T47D (cell line): ENCODE data around the gene CAST.

ENCODE experiments used
- DNase-seq, 2 experiments: peaks; one replicate each; pipeline versions ENCODE4 v3.0.0 to v3.0.0-alpha.2; 2011 to 2012; ENCODE audit warnings: low read depth in 1 of 2, low spot score in 1 of 2
- JUND ChIP-seq: IDR thresholded peaks from 2 replicates; pipeline ENCODE4 v1.6.1; 2012; ENCODE audit warnings: low read depth
- in situ Hi-C: cut with HindIII; loops from 2 replicates; pipeline ENCODE4 v1.10.0; 2016; ENCODE audit warnings: low sequenced_read_pairs, low pct_unique_long_range_greater_than_20kb

Gene CAST

DNA sequence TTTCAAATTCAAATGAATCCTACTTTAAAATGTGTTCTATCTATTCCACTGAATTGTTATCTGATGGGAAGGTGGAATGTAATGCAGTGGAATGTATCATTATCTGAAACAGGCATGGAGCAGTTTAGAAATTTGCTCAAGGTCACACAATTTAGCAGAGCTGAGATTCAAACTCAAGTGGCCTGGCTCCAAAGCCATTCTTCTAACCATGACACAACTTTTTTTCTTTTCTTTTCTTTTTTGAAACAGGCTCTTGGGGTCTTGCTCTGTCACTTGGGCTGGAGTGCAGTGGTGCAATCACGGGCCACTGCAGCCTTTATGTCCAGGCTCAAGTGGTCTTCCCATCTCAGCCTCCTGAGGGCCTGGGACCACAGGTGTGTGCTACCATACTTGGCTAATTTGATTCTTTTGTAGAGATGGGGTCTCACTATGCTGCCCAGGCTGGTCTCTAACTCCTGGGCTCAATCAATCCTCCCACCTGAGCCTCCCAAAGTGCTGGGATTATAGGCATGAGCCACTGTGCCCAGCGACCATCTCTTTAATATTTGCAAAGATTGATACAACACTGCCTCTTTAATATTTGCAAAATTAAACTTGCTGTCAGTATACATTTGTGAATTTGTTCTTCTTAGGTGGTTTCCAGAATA is 50.0 kb downstream of the CAST start:
- TF ChIP-seq JUND = no peak
- in situ Hi-C loops = no loop called here
- DNase-seq = no peak

DNA sequence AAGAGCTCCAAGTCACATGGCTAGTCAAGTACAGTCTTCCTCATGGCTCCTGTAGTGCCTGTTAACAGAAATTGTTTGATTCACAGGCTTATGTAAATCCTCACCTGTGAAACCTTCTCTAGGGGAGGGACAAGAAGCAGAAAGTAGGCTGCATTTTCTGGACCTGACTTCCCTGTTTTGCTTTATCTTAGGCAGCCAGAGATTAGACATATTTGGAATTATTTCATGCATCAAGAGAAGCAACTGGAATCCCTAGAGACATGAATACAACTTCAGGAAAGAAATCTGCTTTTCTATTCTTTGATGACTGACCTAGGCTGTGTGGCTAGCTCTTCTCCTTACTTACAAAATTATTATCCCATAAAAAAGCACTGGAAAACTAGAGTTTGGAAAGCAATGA is 52.3 kb downstream of the CAST start:
- TF ChIP-seq JUND = no peak
- in situ Hi-C loops = no loop called here
- no peak for DNase-seq

DNA sequence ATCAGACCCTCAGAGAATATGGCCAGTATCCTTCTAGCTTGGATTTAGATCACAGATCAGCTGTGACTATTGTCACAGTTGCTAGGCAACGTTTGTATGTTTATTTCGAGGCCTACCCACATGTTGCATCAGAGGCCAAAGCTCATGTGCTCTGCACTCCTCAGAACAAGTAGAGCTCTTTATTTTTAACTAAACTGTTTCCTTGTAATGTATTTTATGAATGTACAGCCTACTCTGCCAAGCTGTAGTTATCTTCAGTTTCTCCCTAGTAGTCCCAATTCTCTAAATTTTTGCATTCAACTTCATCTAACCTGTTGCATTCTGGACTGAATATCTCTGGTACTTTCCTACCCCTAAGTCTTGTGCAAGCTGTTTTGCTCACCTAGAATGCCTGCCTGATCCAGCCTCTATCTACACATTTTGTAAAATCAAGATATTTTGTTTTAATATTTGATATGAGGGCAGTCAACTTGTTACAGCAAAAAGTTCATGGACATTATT is 52.8 kb downstream of the CAST start:
- DNase-seq = peak in 1 of 2 experiments; percentile 63
- in situ Hi-C loops = no loop called here
- no peak for TF ChIP-seq JUND

DNA sequence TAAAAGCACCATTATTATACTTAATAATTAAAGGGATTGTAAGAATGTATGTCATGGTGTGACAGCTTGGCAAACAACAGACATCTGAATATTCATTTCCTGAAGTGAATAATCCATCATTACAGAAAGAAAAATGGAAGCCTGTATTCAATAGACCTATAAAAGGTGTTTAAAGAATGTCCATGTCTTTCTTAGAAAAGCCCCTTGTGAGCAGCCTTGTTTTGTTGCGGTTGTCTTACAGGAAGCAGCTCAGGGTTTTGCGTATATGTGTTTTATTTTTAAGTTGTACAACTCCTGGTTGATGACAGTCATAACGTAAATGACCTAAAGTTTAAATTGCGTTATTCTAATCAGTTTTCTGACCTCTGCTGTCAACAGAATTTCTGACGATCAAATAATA is 53.8 kb downstream of the CAST start:
- in situ Hi-C loops = no loop called here
- no peak for TF ChIP-seq JUND
- DNase-seq = no peak

DNA sequence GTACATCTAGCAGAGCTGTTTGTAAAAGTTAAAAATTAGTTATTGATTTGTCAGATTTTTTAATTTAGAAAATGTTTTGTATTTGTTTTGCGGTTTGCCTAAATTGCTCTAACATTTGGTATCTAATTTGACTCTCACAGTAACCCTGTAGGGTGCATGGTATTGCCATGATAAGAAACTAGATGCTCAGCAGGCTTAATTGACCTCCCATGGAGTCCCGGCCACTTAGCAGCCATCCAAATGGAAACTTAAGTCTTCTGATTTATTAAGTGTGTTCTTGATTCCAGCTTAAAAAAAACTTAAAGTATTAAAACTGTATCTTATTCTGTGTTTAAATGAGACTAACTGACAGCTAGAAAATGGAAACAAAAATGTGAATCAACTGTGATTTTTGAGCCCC is 54.5 kb downstream of the CAST start:
- no peak for TF ChIP-seq JUND
- in situ Hi-C loops = no loop called here
- DNase-seq = no peak

DNA sequence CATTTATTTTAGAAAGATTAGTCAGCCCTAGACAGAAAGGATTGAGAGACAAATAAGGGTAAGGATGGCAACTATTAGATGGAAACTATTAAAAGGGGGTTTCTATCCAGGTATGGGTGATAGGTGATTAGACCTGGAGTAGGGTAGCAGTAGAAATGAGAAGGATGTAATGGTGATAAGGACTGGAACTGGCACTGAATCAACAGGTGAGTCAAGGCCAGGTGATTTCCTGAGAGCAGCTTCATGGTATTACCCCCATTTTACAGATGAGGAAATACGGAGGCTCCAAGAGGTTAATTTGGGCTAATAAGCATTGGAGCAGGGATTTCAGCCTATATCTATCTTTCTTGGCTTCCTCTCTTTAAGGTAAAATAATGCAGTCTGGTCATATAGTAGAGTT is 55.7 kb downstream of the CAST start:
- TF ChIP-seq JUND = no peak
- DNase-seq = no peak
- in situ Hi-C loops = no loop called here

DNA sequence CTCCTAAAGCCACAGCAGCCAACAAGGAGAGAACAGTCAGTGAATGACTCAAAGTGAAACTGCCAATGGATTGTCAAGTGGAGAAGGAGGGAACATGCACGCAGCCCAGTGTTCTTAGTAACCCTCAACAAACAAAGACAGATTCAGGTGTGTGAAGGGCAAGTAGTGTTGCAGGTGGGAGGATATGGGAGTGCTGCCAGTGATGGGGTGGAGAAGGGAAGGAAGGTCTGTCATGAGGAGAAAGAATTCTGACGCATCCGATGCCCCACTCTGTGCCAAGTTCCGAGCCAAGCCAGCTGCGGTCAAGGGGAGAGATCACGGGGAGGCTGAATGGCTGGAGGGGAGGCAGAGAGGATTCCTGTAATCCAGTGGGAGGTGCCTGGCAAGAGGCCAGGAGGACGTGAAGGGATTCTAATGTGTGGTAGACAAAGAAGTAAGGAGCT is 56.5 kb downstream of the CAST start:
- in situ Hi-C loops = no loop called here
- no peak for TF ChIP-seq JUND
- DNase-seq = peak in 1 of 2 experiments; percentile 48

DNA sequence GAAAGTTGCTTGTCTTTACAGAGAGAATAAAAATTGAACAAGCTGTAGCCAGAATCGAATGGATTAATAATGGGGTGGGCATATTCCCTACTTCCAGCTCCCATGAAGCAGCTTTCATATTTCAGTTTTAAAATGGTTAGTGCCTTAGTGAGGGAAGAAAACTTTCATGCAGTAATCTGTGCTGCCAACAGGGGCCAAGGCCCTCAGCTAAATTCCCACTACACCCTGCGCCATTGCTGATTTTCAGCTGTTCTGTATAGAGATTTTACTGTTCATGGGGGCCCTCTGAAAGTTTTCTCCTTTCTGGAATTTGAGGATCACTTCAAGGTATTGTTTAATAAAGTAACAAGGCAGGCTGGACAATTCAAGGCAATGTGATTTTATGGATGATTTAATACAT is 58.2 kb downstream of the CAST start:
- in situ Hi-C loops = no loop called here
- TF ChIP-seq JUND = no peak
- DNase-seq = no peak

DNA sequence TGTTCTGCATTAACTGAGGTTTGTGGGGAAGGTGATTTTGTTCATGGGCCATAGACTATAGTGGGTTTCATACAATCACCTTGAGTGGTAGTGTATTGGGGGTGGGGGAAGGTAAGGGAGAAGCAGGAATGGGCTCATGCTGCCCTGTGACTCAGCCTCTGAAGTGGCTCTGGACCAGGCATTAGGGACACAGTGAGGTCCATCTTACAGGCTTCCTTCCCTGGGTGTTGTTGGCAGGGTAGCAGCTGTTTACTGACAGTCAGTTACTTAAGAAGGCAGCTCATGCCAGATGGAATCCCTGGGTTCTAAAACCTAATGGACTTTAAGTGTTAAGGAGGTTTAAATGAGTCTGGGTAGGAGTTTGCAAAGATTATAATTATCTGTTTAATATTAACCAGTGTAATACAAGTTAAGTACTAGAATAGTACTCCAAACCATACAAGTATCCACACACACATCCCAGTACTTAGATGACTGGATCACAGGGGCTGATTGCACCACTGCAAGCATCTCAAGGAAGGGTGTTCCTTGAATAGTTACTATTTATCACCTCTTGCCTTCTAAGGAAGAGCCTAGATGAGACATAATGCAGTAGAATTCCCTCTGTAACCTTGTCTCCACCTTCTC is 59.3 kb downstream of the CAST start:
- TF ChIP-seq JUND = no peak
- no peak for DNase-seq
- in situ Hi-C loops = no loop called here

DNA sequence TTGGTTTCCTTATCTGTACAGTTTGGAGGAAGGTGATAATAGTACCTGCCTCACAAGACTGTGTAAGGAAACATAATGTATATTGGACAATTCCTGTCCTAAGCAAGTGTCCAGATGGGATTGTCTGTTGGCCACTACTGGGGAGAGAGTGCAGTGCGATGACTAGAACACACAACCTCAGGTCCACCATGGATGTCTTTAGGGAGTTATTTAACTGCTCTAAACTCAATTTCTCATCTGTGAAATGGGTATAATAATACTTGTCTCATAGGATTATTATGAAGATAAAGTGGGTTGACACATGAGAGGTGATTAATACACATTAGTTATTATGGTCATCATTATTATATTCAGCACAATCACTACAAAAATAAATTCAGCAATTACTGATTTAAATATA is 63.1 kb downstream of the CAST start:
- no peak for TF ChIP-seq JUND
- in situ Hi-C loops = no loop called here
- no peak for DNase-seq

DNA sequence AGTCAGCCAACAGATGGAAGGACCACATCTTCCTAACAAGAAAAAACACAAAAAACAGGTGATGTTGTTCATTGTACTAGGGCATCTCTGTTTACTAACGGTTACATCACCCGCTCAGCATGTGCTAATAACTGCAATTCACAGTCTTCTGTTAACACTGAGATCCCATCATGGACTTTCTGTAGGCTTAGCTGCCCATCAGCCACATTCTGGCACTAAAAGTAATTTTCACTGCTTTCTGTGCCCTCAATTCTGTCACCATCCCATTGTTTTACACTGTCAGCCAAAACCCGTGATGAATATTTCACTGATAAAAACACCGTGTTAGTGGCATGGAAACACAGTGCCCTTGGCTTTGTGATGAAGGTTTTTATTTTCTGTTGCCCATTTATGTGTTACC is 64.6 kb downstream of the CAST start:
- TF ChIP-seq JUND = no peak
- in situ Hi-C loops = no loop called here
- DNase-seq = no peak

DNA sequence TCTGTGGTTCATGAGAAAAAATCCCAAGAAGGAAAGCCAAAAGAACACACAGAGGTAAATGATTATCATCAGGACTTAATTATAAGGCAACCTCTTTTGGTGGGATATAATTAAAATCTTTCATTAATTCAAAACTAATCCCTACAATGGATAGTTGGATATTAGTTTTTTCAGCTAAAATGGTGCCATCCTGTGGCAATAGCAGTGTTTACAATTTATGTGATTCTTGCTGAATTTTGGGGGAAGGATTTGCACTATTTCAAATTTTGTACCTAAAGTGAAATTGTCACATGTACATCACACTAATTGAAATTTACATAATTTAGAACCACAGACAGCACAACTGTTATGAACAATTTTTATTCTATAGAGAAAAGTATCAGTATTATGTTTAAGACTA is 67.0 kb downstream of the CAST start:
- no peak for TF ChIP-seq JUND
- in situ Hi-C loops = no loop called here
- DNase-seq = no peak

DNA sequence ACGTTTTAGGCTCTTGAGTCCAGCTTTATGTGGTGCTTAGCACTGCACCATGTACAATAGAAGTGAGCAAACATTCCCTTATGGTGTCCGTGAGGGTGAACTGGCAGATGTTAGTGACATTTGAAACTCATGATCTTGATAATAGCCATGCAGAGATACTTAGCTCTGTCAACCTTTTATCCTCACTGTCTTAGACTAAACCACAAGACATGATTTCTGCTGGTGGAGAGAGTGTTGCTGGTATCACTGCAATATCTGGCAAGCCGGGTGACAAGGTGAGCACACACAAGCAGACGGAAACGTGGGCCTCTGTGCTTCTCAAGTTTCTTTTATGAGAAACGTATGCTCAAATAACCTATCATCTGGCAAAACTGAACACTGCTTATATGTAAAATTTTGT is 68.4 kb downstream of the CAST start:
- TF ChIP-seq JUND = no peak
- no peak for DNase-seq
- in situ Hi-C loops = no loop called here

DNA sequence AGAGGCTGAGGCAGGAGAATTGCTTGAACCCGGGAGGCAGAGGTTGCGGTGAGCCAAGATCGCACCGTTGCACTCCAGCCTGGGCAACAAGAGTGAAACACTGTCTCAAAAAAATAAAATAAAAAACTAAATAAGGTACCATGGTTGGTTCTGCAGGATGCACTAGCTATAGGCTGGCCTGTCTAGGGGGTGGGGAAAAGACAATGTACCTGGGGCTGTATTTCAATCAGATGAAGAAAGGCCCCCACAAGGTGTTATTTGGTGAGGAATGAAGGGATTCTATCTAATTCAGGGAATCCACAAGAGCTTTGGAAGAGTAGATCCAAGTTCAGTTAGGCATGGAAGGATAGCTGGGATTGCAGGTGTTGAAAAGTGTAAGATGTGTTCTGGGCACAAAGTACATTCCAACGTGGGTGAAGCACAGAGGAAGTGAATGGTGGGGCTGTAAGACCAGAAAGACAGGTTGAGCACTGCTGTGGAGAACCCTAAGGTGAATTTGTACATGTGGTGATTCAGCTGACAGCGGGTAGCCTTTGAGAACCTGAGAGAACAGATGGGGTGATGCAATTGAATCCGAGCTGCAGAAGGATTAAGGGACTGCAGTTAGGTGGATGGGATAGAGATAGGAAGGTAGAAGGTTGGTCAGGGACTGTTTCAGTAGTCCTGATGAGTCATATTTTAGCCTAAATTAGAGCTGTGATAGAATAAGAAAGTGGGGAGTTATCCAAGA is 71.8 kb downstream of the CAST start:
- peak; percentile 33 to 94 for DNase-seq
- in situ Hi-C loops = no loop called here
- TF ChIP-seq JUND = 0 out of 2 replicates have a peak, but pooled peaks have one; percentile 39
